Brain microvascular endothelial cell (primary cell): ENCODE measurements around the gene ADGRE2.

Experiments
- DNase-seq: peaks from one replicate; pipeline ENCODE4 v3.0.0-alpha.2; 2020
- H3K27ac ChIP-seq: fragments of 250-450 bp; sonication (Bioruptor Pico); 2 replicates; pipeline ENCODE4 v1.5.1; 2020; ENCODE audit warnings: mild to moderate bottlenecking, moderate library complexity
- H3K27me3 ChIP-seq: fragments of 250-450 bp; sonication (Bioruptor Pico); replicated peaks from 2 replicates; pipeline ENCODE4 v1.5.1; 2020; ENCODE audit warnings: mild to moderate bottlenecking
- H3K36me3 ChIP-seq: fragments of 250-450 bp; sonication (Bioruptor Pico); replicated peaks from 2 replicates; pipeline ENCODE4 v1.5.1; 2020; ENCODE audit warnings: mild to moderate bottlenecking
- H3K4me3 ChIP-seq: 2 replicates; pipeline ENCODE4 v1.5.1; 2011; ENCODE audit warnings: low read depth, mild to moderate bottlenecking, control low read depth, low read length, moderate library complexity
- in situ Hi-C: cut with HindIII; loops from 2 replicates; pipeline ENCODE4 v1.10.0; 2017; ENCODE audit warnings: low sequenced_read_pairs, low pct_ligation_motif_present
- TF ChIP-seq, protein P1 (sequence below): IDR thresholded peaks from 2 replicates; pipeline ENCODE4 v1.5.1; 2011; ENCODE audit warnings: low read depth, mild to moderate bottlenecking, moderate library complexity, low read length, control low read depth, inconsistent platforms; ENCODE audit errors: missing control alignments

The ADGRE2 gene

DNA sequence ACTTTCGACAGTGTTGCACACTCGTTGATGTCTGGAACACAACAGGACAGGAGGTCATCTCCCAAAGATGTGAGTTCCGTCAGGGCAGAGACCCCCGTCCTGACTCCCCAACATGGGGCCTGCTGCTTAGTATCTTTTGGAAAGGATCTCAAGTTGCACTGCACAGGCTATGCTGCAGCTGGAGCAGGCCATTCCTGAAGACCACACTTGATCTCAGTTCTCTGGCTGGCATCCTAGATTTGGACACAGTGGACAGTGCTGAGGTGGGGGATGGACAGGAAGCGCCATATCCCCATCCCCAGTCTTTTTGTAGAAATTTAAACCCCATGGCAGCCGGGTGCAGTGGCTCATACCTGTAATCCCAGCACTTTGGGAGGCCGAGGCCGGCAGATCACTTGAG is 5.9 kb downstream of the ADGRE2 start:
- no peak for DNase-seq
- TF ChIP-seq, protein P1, sequence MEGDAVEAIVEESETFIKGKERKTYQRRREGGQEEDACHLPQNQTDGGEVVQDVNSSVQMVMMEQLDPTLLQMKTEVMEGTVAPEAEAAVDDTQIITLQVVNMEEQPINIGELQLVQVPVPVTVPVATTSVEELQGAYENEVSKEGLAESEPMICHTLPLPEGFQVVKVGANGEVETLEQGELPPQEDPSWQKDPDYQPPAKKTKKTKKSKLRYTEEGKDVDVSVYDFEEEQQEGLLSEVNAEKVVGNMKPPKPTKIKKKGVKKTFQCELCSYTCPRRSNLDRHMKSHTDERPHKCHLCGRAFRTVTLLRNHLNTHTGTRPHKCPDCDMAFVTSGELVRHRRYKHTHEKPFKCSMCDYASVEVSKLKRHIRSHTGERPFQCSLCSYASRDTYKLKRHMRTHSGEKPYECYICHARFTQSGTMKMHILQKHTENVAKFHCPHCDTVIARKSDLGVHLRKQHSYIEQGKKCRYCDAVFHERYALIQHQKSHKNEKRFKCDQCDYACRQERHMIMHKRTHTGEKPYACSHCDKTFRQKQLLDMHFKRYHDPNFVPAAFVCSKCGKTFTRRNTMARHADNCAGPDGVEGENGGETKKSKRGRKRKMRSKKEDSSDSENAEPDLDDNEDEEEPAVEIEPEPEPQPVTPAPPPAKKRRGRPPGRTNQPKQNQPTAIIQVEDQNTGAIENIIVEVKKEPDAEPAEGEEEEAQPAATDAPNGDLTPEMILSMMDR, result no peak
- Histone ChIP-seq H3K36me3 (no peaks in the 10 kb centered on the region), H3K27ac (no peak overlapping the region), H3K27me3 (no peaks in the 10 kb centered on the region), H3K4me3 (no peak overlapping the region)
- in situ Hi-C loops, result no loop called here

DNA sequence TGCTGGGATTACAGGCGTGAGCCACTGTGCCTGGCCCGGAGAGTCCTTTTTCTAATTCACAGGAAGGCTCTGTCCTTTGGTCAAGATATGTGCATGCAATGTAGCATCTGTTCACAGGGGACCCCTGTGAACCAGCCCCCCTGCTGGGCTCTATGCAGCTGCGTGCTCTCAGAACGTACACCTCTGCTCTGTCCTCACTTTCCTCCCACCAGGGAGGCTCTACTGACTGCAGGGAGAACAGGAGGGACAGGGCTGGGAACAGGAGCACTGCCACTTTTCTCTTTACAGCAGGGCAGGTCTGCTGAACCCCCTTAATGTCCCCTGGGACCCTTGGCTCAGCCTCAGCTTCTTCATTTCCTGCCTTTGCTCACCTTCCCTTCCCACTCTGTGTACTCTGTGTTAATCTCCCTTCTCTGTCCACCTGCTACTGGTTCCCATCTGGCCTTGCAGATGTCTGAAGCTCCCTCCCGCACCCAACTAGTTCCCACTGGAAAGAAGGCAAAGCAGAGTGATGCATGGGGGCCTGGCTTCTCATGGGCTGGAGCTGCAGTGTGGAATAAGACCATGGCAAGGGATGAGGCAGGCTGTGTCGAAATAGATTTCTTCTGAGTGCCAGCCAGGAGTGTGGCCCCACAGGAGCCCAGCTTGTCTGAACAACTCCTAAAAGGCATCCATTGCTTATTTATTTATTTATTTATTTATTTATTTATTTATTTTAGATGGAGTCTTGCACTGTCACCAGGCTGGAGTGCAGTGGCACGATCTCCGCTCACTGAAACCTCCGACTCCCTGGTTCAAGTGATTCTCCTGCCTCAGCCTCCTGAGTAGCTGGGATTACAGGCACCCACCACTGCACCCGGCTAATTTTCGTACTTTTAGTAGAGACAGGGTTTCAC is 7.2 kb downstream of the ADGRE2 start:
- TF ChIP-seq, protein P1, result no peak
- Histone ChIP-seq H3K4me3 (no peak overlapping the region), H3K36me3 (no peaks in the 10 kb centered on the region), H3K27ac (no peak overlapping the region), H3K27me3 (no peaks in the 10 kb centered on the region)
- no peak for DNase-seq
- in situ Hi-C loops, result no loop called here

GRCh38 chr19:14770136-14770535 is 8.2 kb downstream of the ADGRE2 start:
- TF ChIP-seq, protein P1, result no peak
- no peak overlapping the region for H3K27ac ChIP-seq
- no peak overlapping the region for H3K4me3 ChIP-seq
- H3K36me3 ChIP-seq, result no peaks in the 10 kb centered on the region
- in situ Hi-C loops, result no loop called here
- no peaks in the 10 kb centered on the region for H3K27me3 ChIP-seq
- DNase-seq, result no peak

DNA sequence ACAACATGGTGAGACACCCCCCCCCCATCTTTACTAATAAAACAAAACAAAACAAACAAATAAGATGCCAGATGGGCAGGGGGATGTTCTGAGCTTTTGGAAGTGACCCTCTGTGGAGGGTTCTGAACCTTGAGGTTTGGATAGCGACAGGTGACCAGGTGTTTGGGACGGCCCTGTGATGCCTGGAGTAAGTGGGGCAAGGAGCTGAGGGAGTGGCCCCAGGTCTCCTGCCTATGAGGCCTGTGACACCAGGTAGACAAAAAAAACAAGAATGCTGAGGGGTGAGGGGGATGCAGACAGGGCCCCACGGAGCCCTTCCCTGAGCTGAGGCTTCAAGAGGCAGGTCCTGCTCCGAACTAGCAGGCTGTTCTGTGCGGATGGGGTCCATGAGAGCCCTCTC is 9.2 kb downstream of the ADGRE2 start:
- H3K27ac ChIP-seq, result no peak overlapping the region
- no peak for DNase-seq
- no peaks in the 10 kb centered on the region for H3K27me3 ChIP-seq
- in situ Hi-C loops, result no loop called here
- TF ChIP-seq, protein P1, result no peak
- no peak overlapping the region for H3K4me3 ChIP-seq
- no peaks in the 10 kb centered on the region for H3K36me3 ChIP-seq

- in situ Hi-C loops, result no loop called here
- TF ChIP-seq, protein P1, result no peak
- Histone ChIP-seq H3K36me3 (no peaks in the 10 kb centered on the region), H3K27me3 (no peaks in the 10 kb centered on the region), H3K4me3 (no peak overlapping the region), H3K27ac (no peak overlapping the region)
- DNase-seq, result no peak
Observed at GRCh38 chr19:14768001-14768400, 10.4 kb downstream of the ADGRE2 start.
